NCI-H748 treated with DMSO at 0.1 percent for 48 hours (cell line): Measurements from ENCODE around the gene PPP3R2.
"Not testable (repeated sequence)": the region's sequence is repeated elsewhere in the genome, so short reads cannot be mapped to it uniquely, and the experiment has no call there.

ENCODE experiments used
- DNase-seq: peaks from one replicate; lab custom pipeline; 2025; lab: John Stamatoyannopoulos, UW

PPP3R2 gene

GRCh38 chr9:101594796-101595195, at the start of gene PPP3R2:
PPP3R2 (minus strand) TSS chr9:101594969; CDS start chr9:101594921, 48 bp downstream.
- no peak for DNase-seq

GRCh38 chr9:101639785-101640665, 45.3 kb upstream of the PPP3R2 start:
- no peak for DNase-seq

GRCh38 chr9:101639311-101639710, 44.5 kb upstream of the PPP3R2 start:
- no peak for DNase-seq

- DNase-seq: no peak
Measured at GRCh38 chr9:101636247-101636646, 41.5 kb upstream of the PPP3R2 start.

GRCh38 chr9:101635473-101635872, 40.7 kb upstream of the PPP3R2 start:
- DNase-seq: no peak

GRCh38 chr9:101634741-101635409, 40.1 kb upstream of the PPP3R2 start:
- DNase-seq: no peak

- no peak for DNase-seq
Measured at GRCh38 chr9:101632611-101633010, 37.8 kb upstream of the PPP3R2 start.

GRCh38 chr9:101631892-101632291, 37.1 kb upstream of the PPP3R2 start:
- DNase-seq: no peak

- no peak for DNase-seq
Measured at GRCh38 chr9:101629636-101630035, 34.9 kb upstream of the PPP3R2 start.

GRCh38 chr9:101628173-101628572, 33.4 kb upstream of the PPP3R2 start:
- DNase-seq: no peak

GRCh38 chr9:101626295-101626694, 31.5 kb upstream of the PPP3R2 start:
- no peak for DNase-seq

- DNase-seq: no peak
Measured at GRCh38 chr9:101625876-101626275, 31.1 kb upstream of the PPP3R2 start.

- no peak for DNase-seq
Measured at GRCh38 chr9:101620452-101620851, 25.7 kb upstream of the PPP3R2 start.

- no peak for DNase-seq
Measured at GRCh38 chr9:101618698-101619097, 23.9 kb upstream of the PPP3R2 start.

GRCh38 chr9:101605547-101605946, 10.8 kb upstream of the PPP3R2 start:
- no peak for DNase-seq

GRCh38 chr9:101604296-101604695, 9.5 kb upstream of the PPP3R2 start:
- DNase-seq: no peak

- DNase-seq: peak; percentile 64
Measured at GRCh38 chr9:101601904-101602765, 7.4 kb upstream of the PPP3R2 start.

- no peak for DNase-seq
Measured at GRCh38 chr9:101593345-101593744, 1.4 kb downstream of the PPP3R2 start.

- no peak for DNase-seq
Measured at GRCh38 chr9:101592788-101593187, 2.0 kb downstream of the PPP3R2 start.

- no peak for DNase-seq
Measured at GRCh38 chr9:101591787-101592446, 2.9 kb downstream of the PPP3R2 start.

GRCh38 chr9:101590901-101591300, 3.9 kb downstream of the PPP3R2 start:
- DNase-seq: no peak

- DNase-seq: not testable (repeated sequence)
Measured at GRCh38 chr9:101590074-101590473, 4.7 kb downstream of the PPP3R2 start.
